Measurements from ENCODE around the gene UBE2L5. TPM values are rescaled to one million over a fixed set of nuclear protein-coding genes. Genes with fewer than 3 reads are reported as not detected.
"Not testable (repeated sequence)": the region's sequence is repeated elsewhere in the genome, so short reads cannot be mapped to it uniquely, and the experiment has no call there.

Gene UBE2L5
- total RNA-seq, 1 donor from 2014 or later = not detected

DNA sequence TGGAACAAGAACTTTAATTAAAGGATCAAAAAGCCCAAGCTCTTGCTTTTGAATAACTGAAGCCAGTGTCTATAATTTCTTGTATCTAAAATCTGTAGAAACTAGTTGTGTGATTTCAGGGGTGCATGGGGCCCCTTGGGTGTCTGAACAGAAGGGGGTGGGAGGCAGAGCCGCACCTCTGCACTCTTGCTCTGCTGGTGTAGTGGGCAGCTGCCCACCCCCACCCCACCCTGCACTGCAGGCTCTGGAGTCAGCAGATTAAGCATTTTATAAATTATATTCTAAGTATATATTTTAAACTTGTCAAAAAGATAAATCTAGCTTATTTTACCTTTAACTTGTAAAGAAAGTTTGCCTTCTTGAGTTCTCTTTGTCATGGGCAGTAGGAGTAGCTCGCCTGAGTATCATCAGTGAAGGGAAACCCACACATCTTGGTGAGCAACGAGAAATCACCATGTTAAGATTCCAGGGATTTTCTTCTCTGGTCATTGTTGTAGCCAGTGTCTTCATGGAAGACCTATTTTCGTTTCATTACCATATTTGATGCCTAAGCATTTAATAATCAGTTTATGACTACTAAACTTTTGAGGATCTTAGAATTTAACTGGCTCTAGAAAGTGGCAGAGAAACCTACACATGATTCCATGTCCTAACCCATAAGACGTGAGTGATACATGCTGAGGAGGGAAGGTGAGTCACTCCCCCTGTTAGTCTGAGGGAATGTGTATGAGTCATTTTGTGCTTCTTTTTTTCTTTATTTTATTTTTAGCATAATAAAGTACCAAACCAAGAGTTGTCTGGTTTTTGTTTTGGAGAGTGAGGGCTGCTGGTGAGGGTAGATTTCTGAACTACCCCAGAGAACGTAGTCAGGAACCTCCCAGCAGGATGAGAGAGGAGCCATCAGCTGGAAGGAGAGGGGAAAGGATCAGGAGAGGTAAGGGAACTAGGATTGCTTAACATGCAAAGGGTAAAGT, 7.7 kb downstream of the UBE2L5 start:
- ATAC-seq (no peak), DNase-seq (no peak)
- intact Hi-C loops (cut with micrococcal nuclease) = no loop called here

- ATAC-seq (no peak), DNase-seq (no peak)
- intact Hi-C loops (cut with micrococcal nuclease) = no loop called here
Measured at GRCh38 chr13:30431269-30431940, 9.1 kb downstream of the UBE2L5 start.

GRCh38 chr13:30435911-30436451, 13.7 kb downstream of the UBE2L5 start:
- DNase-seq (no peak), ATAC-seq (no peak)
- intact Hi-C loops (cut with micrococcal nuclease) = no loop called here

DNA sequence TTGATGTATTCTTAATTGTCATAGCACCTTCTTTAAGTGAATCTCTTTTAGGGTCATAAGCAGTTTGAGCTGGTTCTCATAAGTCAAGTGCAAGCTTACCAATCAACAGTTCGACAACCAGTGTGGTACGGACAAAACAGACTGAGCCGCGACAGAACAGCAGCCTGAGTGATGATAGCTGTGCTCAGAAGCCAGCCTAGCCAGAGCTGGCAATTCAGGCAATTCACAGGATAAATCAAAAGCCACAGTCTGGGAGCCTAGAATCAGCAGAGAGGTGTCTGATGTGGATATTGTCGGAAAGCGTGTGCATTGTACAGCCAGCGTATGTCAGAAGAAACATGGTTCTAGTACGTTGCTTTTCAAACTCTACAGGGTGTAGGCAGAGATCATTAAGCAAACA, 14.9 kb downstream of the UBE2L5 start:
- DNase-seq (no peak), ATAC-seq (no peak)
- intact Hi-C loops (cut with micrococcal nuclease) = no loop called here

DNA sequence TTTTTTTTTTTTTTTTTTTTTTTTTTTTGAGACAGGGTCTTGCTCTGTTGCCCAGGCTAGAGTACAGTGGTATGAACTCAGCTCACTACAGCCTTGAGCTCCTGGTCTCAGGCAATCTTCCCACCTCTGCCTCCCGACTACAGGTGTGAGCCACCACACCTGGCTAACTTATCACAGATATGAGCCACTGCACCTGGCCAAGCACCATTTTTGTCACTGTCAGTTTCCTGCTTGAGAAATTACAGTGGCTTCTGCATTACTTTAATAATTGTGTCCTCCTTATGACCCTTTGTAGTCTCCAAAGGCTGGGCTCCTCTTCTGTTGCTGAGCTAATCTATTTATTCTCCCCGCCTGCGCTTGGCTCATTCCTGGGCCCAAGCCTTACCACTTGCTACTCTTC, 16.0 kb downstream of the UBE2L5 start:
- ATAC-seq = no peak
- intact Hi-C loops (cut with micrococcal nuclease) = no loop called here
- no peak for DNase-seq

DNA sequence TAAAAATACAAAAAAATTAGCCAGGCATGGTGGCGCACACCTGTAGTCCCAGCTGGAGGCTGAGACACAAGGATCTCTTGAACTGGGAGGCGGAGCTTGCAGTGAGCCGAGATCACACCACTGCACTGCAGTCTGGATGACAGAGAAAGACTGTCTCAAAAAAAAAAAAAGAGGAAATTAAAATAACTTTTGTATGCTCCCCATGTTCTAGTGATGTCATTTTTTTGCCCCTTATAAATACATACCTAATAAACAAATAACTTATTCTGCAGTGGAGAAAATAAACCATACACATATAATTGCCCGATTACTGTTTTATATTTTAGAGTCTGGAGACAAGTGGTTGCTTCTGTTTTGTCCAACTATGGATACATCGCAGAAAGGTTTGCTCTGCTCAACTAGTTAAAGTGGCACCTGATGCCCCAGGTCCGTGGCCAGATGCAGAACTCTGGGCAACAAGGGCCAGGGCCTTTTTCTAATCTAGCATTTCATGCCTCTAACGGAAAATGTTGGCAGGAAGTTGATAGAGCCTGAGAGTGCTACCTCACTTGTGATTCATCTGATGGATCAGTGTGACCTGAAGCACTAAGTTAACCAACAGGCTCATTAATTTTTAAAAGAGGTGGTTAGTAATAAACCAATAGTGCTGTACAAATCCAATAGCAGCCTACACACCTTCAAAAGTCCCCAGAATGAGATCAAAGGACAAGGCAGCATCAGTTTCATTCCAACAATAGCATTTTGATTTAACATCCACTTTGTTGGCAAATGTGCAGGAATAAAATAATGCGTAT, 18.8 kb downstream of the UBE2L5 start:
- ATAC-seq (no peak), DNase-seq (no peak)
- intact Hi-C loops (cut with micrococcal nuclease) = no loop called here

DNA sequence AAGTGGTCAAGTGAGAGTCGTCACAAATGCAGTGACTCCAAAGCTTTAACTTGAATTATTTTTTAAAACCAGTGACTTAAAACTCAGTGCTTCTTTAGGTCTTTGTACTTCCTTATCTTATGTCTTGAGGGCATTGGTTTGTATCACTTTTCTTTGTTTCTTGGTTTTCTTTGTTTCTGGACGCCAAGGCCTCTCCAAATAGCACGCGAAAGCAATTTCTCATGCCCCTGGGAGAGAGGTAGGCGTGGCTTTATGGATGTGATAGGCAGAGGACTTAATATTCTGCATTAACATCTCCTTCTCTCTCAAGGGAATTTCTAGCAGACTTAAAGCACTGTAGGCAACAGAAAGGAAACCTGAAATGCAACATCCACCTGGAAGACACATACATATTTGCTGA, 20.6 kb downstream of the UBE2L5 start:
- intact Hi-C loops (cut with micrococcal nuclease) = no loop called here
- no peak for ATAC-seq

DNA sequence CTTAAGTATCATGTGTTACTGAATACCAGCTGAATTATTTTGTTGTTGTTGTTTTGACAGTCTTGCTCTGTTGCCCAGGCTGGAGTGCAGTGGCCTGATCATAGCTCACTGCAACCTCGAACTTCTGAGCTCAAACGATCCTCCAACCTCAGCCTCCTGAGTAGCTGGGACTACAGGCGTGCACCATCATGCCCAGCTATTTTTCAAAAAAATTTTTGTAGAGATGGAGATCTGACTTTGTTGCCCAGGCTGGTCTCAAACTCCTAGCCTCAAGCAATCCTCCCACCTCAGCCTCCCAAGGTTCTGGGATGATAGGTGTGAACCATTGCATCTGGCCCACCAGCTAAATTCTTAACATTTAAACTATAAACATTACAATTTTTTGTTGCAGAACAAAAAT, 21.2 kb downstream of the UBE2L5 start:
- DNase-seq; ATAC-seq; intact Hi-C loops (cut with micrococcal nuclease): not testable (repeated sequence)

More for the DNA sequence above, 20.6 kb downstream of the UBE2L5 start:
- DNase-seq = no peak

DNA sequence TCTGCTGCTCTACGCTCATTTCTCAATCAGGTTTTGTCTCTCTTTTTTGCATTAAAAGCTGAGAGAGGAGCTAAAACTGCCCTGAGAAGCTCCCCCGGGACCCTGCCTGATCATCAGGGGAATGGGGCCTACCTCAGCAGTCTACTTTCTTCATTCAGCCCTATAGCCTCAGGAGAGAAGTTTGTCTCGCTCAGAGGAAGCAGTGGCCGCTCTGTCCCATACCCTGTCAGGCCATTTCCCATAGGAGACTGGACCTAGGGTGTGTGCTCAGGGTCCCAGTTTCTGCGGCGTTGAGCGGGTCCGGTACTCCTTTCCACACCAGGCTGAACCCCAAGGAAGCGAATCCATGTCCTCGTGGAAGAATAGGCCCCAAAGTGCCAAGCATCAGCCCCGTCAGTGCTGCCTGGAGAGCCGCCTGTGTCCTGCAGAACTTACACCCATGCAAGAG, 21.7 kb downstream of the UBE2L5 start:
- intact Hi-C loops (cut with micrococcal nuclease) = no loop called here
- ATAC-seq (no peak), DNase-seq (no peak)

DNA sequence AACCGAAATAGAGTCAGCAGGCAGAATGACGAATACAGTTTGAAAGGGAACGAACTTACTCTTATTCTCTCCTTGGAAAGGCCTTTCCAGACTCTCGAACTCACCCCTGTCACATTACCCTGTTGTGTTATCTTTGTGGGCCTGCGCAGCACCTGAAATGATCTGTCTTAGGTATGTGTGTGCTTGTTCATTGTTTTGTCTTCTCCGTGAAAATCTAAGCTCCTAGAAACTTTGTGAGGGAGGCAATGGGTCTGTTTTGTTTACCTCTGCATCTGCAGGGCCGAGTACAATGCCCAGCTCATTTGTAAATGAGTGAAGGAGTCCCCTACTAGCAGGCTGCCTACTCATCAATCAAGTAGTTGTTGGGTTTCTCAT, 23.8 kb downstream of the UBE2L5 start:
- ATAC-seq (no peak), DNase-seq (no peak)
- intact Hi-C loops (cut with micrococcal nuclease) = no loop called here

DNA sequence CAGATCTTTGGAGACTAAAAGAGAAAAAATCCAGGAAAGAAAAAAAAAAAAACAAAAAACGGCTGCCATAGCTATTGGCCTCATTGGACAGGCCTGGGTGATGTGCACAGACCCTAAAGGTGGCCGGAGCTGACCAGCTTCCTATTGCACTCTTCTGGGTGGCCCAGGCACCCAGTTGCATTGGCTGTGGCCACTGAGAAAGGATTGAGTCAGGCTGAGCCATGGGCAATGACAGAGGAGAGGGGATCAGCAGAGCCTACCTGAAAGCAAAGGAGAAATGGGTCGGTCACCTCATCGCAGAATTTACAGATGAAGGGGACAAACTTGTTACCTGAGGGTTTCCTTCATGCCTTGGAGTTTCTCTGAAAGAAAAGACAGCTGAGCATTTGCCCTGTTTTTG, 26.1 kb downstream of the UBE2L5 start:
- DNase-seq (no peak), ATAC-seq (no peak)
- intact Hi-C loops (cut with micrococcal nuclease) = no loop called here

DNA sequence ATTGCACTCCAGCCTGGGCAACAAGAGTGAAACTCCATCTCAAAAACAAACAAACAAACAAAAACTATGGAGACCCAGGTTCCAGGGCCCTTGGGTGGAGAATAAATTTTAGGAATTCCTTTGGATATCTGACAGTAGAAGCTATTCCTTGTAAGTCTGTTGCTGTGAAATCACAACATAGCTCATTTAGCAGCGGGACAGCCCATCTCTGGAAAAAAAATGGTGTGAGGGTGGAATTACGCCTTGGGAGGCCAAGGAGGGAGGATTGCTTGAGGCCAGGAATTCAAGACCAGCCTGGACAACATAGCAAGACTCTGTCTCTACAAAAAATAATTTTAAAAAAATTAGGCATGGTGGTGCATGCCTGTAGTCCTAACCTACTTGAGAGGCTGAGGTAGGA, 27.8 kb downstream of the UBE2L5 start:
- no peak for DNase-seq
- intact Hi-C loops (cut with micrococcal nuclease) = loop anchor here (10.0 kb wide), 1 partner anchor 195 kb away; no protein-coding TSS in a partner anchor
- ATAC-seq = no peak

DNA sequence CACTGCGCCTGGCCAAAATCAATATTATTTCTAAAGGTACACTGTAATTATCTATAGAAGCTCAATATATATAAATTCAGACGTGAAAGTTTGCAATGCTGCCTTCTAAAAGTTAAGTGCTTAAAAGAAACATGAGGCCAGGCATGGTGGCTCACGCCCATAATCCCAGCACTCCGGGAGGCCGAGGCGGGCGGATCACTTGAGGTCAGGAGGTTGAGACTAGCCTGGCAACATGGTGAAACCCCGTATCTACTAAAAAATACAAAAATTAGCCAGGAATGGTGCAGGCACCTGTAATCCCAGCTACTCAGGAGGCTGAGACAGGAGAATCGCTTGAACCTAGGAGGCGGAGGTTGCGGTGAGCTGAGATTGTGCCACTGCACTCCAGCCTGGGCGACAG, 29.2 kb downstream of the UBE2L5 start:
- intact Hi-C loops (cut with micrococcal nuclease) = loop anchor here (10.0 kb wide), 1 partner anchor 197 kb away; no protein-coding TSS in a partner anchor
- not testable (repeated sequence) for ATAC-seq, DNase-seq

- no peak for DNase-seq
- intact Hi-C loops (cut with micrococcal nuclease) = loop anchor here (10.0 kb wide), 1 partner anchor 199 kb away; no protein-coding TSS in a partner anchor
- ATAC-seq = no peak
Measured at GRCh38 chr13:30453727-30454126, 31.4 kb downstream of the UBE2L5 start.

DNA sequence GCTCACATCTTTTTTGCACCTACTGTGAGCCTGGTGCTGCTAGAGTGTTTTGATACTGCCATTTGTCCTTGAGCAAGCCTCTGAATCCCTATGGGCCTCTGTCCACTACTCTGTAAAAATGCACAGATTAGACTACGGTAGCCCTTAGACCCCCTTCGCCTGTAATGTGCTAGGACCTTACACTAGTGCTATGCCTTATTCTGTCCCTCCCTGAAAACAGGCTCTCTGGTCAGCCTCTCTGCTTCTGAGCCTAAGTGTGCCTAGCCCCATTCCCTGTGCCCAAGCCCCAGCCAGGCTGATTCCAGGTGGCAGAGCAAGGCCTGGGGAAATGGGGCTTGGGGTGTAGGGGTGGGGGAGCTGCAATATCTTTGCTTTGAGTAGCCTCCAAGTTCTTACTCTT, 32.7 kb downstream of the UBE2L5 start:
- ATAC-seq (no peak), DNase-seq (no peak)

DNA sequence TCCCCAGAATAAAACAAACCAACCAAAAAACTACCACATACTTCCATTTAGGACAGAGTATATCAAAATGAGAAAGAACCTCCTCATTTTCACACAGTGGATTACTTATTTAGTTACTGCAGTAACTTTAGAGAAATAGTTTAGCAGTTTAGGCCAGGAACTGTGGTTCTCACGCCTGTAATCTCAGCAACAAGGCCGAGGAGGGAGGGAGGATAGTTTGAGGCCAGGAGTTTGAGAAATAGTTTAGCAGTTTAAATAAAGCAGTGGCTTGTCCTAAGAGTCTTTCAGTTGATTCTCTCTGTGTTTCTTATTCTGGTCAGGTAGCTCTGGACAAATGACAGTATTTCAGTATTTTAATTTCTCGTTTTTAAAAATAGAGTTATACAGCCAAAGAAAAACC, 34.0 kb downstream of the UBE2L5 start:
- DNase-seq (no peak), ATAC-seq (no peak)
- intact Hi-C loops (cut with micrococcal nuclease) = loop anchor here (10.0 kb wide), 1 partner anchor 201 kb away; no protein-coding TSS in a partner anchor

More for the DNA sequence above, 32.7 kb downstream of the UBE2L5 start:
- intact Hi-C loops (cut with micrococcal nuclease) = loop anchor here (10.0 kb wide), 1 partner anchor 200 kb away; no protein-coding TSS in a partner anchor

DNA sequence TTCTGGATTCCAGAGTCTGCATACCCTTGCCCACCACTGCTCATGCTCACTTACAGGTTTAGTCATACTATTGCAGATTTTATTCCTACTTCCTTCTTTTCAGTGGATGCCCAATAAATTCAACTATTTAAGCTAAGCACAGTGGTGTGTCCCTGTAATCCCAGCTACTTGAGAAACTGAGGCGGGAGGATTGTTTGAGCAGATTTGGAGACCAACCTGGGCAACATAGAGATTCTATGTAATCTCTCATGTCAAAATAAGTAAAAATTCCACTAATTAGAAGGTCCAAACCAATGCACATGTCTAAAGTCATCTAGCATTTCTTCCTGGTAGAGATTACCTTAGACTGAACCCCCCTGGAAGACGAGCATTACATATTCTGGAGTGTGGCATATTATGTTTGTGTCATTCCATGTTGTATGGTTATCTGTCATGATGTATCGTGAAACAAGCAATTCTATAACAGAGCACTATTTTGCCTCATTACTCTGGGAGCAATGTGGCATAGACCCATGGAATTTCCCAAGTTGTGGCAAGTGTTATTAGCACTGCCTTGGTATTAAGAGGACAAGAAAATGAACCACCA, 35.1 kb downstream of the UBE2L5 start:
- no peak for ATAC-seq
- no peak for DNase-seq
- intact Hi-C loops (cut with micrococcal nuclease) = loop anchor here (10.0 kb wide), 1 partner anchor 203 kb away; no protein-coding TSS in a partner anchor

DNA sequence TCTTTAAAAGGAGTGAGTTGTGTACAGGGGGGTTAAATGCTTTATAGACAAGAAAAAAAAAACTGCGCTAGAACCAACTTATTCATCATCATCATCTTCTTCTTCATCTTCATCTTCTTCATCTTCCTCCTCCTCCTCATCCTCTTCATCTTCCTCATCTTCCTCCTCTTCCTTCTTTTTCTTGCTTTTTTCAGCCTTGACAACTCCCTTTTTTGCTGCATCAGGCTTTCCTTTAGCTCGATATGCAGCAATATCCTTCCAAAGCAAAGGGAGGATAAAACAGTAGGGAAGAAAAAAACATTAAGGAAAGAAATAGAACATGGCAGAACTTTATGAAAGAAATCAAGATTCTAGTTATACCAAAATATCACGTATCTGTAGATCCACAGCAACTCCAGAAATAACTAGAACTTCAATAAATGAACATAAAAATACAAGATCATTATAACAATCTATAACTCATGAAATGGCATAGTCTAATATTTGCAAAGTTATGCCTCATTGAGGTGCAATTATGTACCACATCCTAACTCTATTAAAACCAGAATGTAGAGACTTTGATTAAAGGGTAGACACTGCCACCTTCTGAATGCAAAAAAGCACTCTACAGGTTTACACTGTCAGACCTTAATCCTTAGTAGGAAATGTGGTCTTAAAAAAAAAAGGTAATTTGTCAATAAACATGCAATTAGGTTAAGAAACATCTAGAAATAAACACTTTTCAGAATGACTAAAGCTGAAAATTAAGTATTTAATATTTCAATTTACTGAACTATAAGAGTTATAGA, 39.2 kb downstream of the UBE2L5 start:
- intact Hi-C loops (cut with micrococcal nuclease) = loop anchor here (10.0 kb wide), 1 partner anchor 57 kb away; no protein-coding TSS in a partner anchor
- DNase-seq, ATAC-seq: not testable (repeated sequence)
